NOMO-1 treated with DMSO at 0.1 percent for 48 hours (cell line): ENCODE data around the gene TPSB2.
"Not testable (repeated sequence)": the region's sequence is repeated elsewhere in the genome, so short reads cannot be mapped to it uniquely, and the experiment has no call there.

Experiments
- DNase-seq: peaks from one replicate; lab custom pipeline; 2025; ENCODE audit not compliant: unreplicated experiment; lab: John Stamatoyannopoulos, UW

Gene TPSB2

GRCh38 chr16:1241081-1241480, 11.1 kb upstream of the TPSB2 start:
- DNase-seq = not testable (repeated sequence)

GRCh38 chr16:1240436-1240835, 10.5 kb upstream of the TPSB2 start, which contains the start of gene TPSAB1:
Gene TPSAB1 (plus strand): TSS chr16:1240705. CDS start chr16:1240939, 234 bp downstream.
- DNase-seq = not testable (repeated sequence)

DNA sequence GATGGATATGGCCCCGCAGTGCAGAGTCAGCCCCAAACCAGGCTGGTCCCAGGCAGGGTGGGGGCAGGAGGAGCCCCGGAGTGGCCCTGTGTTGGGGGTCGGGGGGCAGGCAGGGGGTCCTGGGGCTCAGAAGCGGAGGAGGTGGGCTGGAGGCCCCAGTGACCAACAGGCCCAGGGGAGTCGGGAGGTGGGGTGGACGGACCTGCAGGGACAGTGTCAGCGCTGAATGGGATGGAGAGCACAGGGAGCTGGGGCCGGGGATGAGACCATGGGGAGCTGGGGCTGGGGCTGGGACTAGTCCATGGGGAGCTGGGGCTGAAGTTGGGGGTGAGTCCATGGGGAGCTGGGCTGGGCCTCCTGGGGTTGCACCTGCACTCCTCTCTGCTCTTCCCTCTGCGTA, 9.6 kb upstream of the TPSB2 start:
- not testable (repeated sequence) for DNase-seq

GRCh38 chr16:1238909-1239308, 8.9 kb upstream of the TPSB2 start:
- DNase-seq = not testable (repeated sequence)

GRCh38 chr16:1237990-1238389, 8.0 kb upstream of the TPSB2 start:
- DNase-seq = no peak

GRCh38 chr16:1236659-1237058, 6.7 kb upstream of the TPSB2 start:
- DNase-seq = not testable (repeated sequence)

- not testable (repeated sequence) for DNase-seq
These were observed 2.2 kb upstream of the TPSB2 start for GRCh38 chr16:1232049-1232748.

DNA sequence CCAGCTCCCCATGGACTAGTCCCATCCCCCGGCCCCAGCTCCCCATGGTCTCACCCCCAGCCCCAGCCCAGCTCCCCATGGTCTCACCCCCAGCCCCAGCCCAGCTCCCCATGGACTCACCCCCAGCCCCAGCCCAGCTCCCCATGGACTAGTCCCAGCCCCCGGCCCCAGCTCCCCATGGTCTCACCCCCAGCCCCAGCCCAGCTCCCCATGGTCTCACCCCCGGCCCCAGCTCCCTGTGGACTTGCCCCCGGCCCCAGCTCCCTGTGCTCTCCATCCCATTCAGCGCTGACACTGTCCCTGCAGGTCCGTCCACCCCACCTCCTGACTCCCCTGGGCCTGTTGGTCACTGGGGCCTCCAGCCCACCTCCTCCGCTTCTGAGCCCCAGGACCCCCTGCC, 1.3 kb upstream of the TPSB2 start:
- DNase-seq = not testable (repeated sequence)

GRCh38 chr16:1230471-1231212, 658 bp upstream of the TPSB2 start:
- DNase-seq = not testable (repeated sequence)

GRCh38 chr16:1229476-1229875, 508 bp downstream of the TPSB2 start:
- not testable (repeated sequence) for DNase-seq

DNA sequence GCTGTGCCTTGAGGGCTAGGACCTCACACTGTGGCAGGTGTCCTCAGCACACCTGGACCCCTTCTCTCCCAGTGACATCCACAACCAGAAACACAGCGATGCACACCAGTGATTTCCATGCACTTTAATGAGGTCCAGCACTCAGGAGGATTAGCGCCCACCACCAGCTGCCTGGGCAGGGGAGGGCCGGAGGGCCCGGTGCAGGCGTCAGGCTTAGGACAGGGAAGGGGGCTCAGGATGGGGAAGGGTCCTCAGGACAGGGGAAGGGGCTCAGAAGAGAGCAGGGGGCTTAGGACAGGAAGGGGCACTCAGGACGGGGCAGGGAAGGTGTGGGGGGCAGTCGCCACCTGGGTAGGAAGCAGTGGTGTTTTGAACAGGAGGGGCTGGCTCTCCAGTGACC, 1.8 kb downstream of the TPSB2 start:
- DNase-seq = not testable (repeated sequence)

GRCh38 chr16:1226692-1227091, 3.3 kb downstream of the TPSB2 start:
- DNase-seq = not testable (repeated sequence)

GRCh38 chr16:1225728-1226311, 4.2 kb downstream of the TPSB2 start:
- not testable (repeated sequence) for DNase-seq

DNA sequence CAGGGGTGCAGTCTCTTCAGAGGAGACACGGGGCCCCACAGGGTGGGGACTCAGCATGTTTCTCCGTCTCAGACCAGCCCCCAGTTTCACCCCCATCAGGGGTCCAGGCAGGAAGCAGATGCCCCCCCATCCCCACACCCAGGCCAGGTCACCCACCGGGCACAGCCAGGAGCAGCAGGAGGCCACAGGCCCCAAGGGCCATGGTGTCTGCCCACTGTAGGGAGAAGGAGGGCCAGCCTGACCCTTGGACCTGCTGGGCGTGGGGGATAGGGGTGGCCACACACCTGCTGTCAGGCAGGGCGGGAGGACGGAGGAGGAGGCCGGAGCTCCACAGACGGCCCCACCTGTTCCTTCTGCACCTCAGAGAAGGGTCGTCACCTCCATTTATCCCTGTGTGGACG, 4.9 kb downstream of the TPSB2 start, which contains the start of gene TPSG1:
Gene TPSG1, minus strand, starts transcription at position 218 of the 401 bp plus-strand sequence. Its CDS starts 16 bp downstream, at position 202.
- no peak for DNase-seq

GRCh38 chr16:1224558-1224957, 5.4 kb downstream of the TPSB2 start:
- DNase-seq = no peak

- DNase-seq = no peak
These were observed 6.4 kb downstream of the TPSB2 start for GRCh38 chr16:1223355-1224214.

DNA sequence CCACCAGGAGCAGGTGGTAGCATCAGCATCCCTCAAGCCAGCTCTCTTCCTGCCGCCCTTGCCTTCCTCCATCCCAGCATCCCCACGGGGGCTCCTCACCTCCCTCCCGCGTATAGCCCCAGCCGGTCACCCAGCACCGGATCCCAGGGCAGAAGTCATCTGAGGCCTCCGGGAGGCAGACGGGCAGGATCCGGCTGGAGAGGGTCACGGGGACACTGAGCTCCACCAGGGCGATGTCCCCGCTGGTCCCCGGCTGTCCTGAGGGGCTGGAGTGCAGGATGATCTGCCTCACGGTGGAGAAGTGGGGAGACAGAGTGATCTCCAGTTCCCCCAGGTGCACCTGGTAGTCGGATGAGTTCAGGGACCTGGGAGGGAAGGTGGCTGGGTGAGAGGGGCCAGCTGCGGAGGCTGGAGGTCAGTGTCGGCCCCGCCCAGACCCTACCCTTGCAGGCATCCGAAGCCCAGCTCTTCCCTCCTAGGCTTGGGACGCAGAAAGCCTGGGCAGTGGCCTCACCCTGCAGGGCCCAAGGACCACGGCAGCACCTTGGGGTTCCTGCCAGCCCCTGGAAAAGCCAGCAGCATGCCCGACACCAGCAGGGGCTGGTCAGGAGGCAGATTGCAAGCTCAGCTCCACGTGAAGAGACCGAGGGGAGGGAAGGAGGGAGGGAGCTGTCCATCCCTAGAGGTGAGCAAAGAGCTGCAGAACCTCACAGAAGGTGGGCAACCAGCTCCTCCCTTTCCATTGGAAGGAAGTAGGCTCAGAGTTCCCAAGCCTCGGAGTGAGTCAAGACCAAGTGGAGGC, 7.2 kb downstream of the TPSB2 start:
- DNase-seq = no peak

DNA sequence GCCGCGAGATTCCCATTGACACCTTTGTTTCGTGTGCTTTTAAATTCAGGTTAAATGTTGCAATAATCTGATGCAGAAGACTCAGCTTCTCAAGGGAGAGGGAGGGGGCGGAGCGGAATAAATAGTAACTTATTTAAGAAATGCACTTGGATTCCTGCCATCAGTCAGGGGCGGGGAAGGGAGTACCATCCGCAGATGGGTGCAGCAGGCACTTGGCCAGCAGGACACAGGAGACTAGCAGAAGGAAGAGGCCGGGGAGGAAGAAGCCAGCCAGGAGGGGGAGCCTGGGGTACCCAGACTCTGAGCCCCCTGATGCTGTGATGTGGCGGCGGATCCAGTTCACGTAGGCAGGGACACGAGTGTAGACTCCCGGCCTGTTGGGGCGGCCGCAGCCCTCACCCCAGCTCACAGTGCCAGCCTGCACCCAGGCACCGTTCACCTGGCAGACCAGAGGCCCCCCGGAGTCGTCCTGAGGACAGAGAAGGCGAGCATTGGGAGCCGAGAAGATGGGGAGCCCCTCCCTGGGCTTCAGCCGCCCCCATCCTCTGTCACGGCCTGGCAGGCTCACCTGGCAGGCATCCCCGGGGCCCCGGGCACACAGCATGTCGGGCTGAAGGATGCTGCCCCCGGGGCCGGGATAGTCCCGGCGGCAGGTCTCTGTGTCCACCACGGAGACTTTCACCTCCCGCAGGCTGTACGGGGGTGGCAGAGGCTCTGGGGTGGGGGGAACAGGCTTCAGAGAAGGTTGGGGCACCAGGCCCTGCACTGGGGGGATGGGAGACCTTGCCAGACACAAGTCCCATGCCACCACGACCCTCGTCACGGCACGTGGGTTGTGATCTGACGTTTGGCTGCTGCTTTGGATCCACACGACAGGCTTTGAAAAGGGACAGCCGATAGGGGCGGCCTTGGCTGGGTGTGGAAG, 8.1 kb downstream of the TPSB2 start:
- no peak for DNase-seq
